ENCODE measurements around the gene RAB11FIP3. TPM values are rescaled to one million over a fixed set of nuclear protein-coding genes. Genes with fewer than 3 reads are reported as not detected.

Gene RAB11FIP3
- total and polyA plus RNA-seq, 9 of the 15 experiments (the other 6 are each of a cell fraction or from before 2014, with no cell fraction given) = 0.46 to 13.1 (median 4.3) TPM

- TF ChIP-seq IRF9 (tag; IDR thresholded peaks at IDR 0.05) (no peak), POLR2H (tag; IDR thresholded peaks at IDR 0.05; ENCODE audit: low read depth) (no peak), TCFL5 (CRISPR knock-in tag; conservative IDR thresholded peaks at IDR 0.05) (no peak), HSF4 (CRISPR knock-in tag; IDR thresholded peaks at IDR 0.05; ENCODE audit: borderline replicate concordance) (no peak), FOXM1 (IDR thresholded peaks at IDR 0.05; ENCODE audit: low read depth) (no peak), FOXM1 (CRISPR knock-in tag; IDR thresholded peaks at IDR 0.05; ENCODE audit: low read depth) (no peak), TCF3 (CRISPR knock-in tag; IDR thresholded peaks at IDR 0.05) (no peak), CEBPB (tag; IDR thresholded peaks at IDR 0.05) (no peak), SUPT5H (IDR thresholded peaks at IDR 0.05) (peak; percentile 77), NFYB (IDR thresholded peaks at IDR 0.05; ENCODE audit: extremely low read depth, insufficient read length) (no peak), RBM22 (IDR thresholded peaks at IDR 0.05; ENCODE audit: low read depth, low read length, poor library complexity, severe bottlenecking) (no peak), FOXO4 (CRISPR knock-in tag; IDR thresholded peaks at IDR 0.05) (no peak), SAP30 (IDR thresholded peaks at IDR 0.05; ENCODE audit: borderline replicate concordance, insufficient read depth, low read depth, low read length, poor library complexity, severe bottlenecking) (peak; percentile 68), SMARCB1 (IDR thresholded peaks at IDR 0.05; ENCODE audit: insufficient read length, low read depth) (no peak), SMAD2 (IDR thresholded peaks at IDR 0.05; ENCODE audit: low read depth, low read length) (no peak), HMG20B (CRISPR knock-in tag; IDR thresholded peaks at IDR 0.05) (no peak)
- TF ChIP-seq, protein P1, sequence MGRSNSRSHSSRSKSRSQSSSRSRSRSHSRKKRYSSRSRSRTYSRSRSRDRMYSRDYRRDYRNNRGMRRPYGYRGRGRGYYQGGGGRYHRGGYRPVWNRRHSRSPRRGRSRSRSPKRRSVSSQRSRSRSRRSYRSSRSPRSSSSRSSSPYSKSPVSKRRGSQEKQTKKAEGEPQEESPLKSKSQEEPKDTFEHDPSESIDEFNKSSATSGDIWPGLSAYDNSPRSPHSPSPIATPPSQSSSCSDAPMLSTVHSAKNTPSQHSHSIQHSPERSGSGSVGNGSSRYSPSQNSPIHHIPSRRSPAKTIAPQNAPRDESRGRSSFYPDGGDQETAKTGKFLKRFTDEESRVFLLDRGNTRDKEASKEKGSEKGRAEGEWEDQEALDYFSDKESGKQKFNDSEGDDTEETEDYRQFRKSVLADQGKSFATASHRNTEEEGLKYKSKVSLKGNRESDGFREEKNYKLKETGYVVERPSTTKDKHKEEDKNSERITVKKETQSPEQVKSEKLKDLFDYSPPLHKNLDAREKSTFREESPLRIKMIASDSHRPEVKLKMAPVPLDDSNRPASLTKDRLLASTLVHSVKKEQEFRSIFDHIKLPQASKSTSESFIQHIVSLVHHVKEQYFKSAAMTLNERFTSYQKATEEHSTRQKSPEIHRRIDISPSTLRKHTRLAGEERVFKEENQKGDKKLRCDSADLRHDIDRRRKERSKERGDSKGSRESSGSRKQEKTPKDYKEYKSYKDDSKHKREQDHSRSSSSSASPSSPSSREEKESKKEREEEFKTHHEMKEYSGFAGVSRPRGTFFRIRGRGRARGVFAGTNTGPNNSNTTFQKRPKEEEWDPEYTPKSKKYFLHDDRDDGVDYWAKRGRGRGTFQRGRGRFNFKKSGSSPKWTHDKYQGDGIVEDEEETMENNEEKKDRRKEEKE (IDR thresholded peaks at IDR 0.05; ENCODE audit: borderline replicate concordance in 1 of 2, control insufficient read depth in 1 of 2, low read depth in 2 of 2, low read length in 1 of 2) = no peak
- TF ChIP-seq, protein P2, sequence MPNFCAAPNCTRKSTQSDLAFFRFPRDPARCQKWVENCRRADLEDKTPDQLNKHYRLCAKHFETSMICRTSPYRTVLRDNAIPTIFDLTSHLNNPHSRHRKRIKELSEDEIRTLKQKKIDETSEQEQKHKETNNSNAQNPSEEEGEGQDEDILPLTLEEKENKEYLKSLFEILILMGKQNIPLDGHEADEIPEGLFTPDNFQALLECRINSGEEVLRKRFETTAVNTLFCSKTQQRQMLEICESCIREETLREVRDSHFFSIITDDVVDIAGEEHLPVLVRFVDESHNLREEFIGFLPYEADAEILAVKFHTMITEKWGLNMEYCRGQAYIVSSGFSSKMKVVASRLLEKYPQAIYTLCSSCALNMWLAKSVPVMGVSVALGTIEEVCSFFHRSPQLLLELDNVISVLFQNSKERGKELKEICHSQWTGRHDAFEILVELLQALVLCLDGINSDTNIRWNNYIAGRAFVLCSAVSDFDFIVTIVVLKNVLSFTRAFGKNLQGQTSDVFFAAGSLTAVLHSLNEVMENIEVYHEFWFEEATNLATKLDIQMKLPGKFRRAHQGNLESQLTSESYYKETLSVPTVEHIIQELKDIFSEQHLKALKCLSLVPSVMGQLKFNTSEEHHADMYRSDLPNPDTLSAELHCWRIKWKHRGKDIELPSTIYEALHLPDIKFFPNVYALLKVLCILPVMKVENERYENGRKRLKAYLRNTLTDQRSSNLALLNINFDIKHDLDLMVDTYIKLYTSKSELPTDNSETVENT (CRISPR knock-in tag; IDR thresholded peaks at IDR 0.05) = no peak; the same call in 1 of the 2 replicates
- TF ChIP-seq, protein P3, sequence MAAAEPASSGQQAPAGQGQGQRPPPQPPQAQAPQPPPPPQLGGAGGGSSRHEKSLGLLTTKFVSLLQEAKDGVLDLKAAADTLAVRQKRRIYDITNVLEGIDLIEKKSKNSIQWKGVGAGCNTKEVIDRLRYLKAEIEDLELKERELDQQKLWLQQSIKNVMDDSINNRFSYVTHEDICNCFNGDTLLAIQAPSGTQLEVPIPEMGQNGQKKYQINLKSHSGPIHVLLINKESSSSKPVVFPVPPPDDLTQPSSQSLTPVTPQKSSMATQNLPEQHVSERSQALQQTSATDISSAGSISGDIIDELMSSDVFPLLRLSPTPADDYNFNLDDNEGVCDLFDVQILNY (CRISPR knock-in tag; IDR thresholded peaks at IDR 0.05) = no peak
Observed at GRCh38 chr16:425082-425718, at the start of gene RAB11FIP3 (continued).

Data from K562 (cell line).